SJCRH30 (cell line): ENCODE results near the gene SSTR3. TPM values are rescaled to one million over a fixed set of nuclear protein-coding genes. Genes with fewer than 3 reads are reported as not detected.
"Not testable (repeated sequence)": the region's sequence is repeated elsewhere in the genome, so short reads cannot be mapped to it uniquely, and the experiment has no call there.

ENCODE experiments used
- DNase-seq, 2 experiments: peaks; one replicate each; pipeline ENCODE4 v3.0.0-alpha.2; 2015 to 2020
- H3K27ac ChIP-seq: fragments of 250-450 bp; sonication (Bioruptor Pico); 2 replicates; pipeline ENCODE4 v1.5.1; 2020; ENCODE audit warnings: mild to moderate bottlenecking, moderate library complexity
- H3K27me3 ChIP-seq: fragments of 250-450 bp; sonication (Bioruptor Pico); 2 replicates; pipeline ENCODE4 v1.5.1; 2020; ENCODE audit warnings: mild to moderate bottlenecking, moderate library complexity
- H3K36me3 ChIP-seq: fragments of 250-450 bp; sonication (Bioruptor Pico); 2 replicates; pipeline ENCODE4 v1.5.1; 2020; ENCODE audit warnings: mild to moderate bottlenecking, moderate library complexity
- H3K4me1 ChIP-seq: fragments of 250-450 bp; sonication (Bioruptor Pico); 2 replicates; pipeline ENCODE4 v1.5.1; 2020; ENCODE audit warnings: mild to moderate bottlenecking, moderate library complexity
- H3K4me3 ChIP-seq: fragments of 250-450 bp; sonication (Bioruptor Pico); 2 replicates; pipeline ENCODE4 v1.5.1; 2020; ENCODE audit warnings: mild to moderate bottlenecking, moderate library complexity
- H3K9me3 ChIP-seq: fragments of 250-450 bp; sonication (Bioruptor Pico); replicated peaks from 2 replicates; pipeline ENCODE4 v1.5.1; 2020; ENCODE audit warnings: mild to moderate bottlenecking, moderate library complexity
- total RNA-seq: library from RNA; depleted of rRNA; stranded (reverse); fragments of >200 nt; shearing (Covaris generic); gene quantifications from 2 replicates; pipeline ENCODE4 v1.2.3, GENCODE V29; 2014

Gene SSTR3
- total RNA-seq, 1 experiment from 2014 or later = not detected

DNA sequence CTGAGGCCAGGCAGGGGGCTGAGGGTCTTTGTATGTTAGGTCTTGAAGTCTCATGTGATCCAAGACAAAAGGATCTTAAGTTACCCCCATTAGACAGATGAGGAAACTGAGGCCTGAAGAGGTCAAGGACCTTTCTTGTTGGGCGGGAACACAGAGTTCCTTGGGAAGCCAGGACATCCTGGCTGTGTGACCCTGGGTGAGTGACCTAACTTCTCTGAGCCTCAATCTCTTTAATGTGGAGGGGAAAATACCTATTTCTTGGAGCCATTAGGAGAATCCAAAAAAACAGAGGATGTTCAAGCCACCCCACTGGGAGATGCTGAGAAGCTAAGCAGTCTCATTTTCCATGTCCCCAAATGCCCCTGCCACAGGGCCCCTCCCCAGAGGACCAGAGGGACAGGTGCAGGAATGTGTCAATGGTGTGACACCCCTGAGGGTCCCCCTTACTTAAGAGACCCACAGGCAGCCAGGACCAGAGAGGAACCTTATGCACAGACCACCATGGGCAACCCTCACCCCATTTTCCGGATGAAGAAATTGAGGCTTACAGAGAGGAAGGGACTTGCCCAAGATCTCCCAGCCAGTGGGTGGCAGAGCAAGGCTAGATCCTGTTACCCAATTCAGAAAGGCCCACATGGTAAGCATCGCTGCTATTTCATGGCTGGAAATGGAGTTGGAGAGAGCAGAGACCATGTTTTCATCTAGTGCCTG is 23.8 kb upstream of the SSTR3 start:
- H3K27me3 ChIP-seq = peaks cover 9% of the 10 kb centered on the region; the same call in 1 of the 2 replicates
- no peaks in the 10 kb centered on the region for H3K4me1 ChIP-seq
- H3K4me3 ChIP-seq = no peak overlapping the region
- no peaks in the 10 kb centered on the region for H3K36me3 ChIP-seq
- no peaks in the 10 kb centered on the region for H3K9me3 ChIP-seq
- H3K27ac ChIP-seq = no peak overlapping the region
- no peak for DNase-seq

GRCh38 chr22:37234736-37235711 is 22.7 kb upstream of the SSTR3 start:
- H3K27me3 ChIP-seq = peaks cover 6% of the 10 kb centered on the region; the same call in 1 of the 2 replicates
- H3K4me1 ChIP-seq = no peaks in the 10 kb centered on the region
- H3K36me3 ChIP-seq = no peaks in the 10 kb centered on the region
- no peak overlapping the region for H3K27ac ChIP-seq
- H3K9me3 ChIP-seq = no peaks in the 10 kb centered on the region
- no peak overlapping the region for H3K4me3 ChIP-seq
- no peak for DNase-seq

DNA sequence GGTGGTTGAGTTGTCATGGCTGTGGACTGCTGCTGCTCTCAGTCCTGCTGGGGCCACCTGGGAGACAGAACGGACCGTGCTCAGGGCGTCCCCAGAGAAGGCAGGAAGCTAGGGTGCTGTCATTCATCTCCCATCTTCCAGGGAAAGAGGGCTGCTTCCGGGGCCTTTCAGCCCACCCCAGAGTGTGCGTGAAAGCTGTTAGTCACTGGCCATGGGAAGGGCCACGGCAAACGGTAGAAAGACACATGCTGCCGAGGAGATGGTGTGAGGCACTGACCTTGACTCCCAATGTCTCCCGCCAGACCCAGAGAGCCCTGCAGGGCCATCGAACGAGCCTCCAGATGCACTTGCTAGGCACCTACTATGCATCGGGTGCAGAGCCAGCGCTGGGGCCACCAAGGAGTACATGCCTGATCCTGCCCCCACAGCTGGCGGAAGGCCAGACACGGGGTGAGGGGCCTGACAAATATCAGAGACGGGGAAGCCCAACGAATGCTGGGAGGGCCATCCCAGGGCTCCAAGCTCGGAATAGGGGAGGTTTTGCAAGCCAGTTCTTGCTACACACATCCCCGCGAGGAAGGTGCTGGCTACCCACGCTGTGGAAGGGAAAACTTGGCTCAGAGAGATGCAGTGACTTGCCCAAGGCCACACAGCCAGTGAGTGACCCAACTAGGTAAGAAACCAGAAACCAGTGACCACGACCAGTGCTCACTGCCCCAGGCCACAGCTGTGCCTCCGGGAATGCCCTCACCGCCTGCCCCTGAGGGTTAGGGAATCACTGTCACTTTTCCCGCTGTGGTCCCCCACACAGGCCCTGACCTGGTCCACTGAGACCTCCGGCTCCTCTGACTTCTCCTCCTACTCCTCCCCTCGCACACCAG is 21.7 kb upstream of the SSTR3 start:
- no peak overlapping the region for H3K4me3 ChIP-seq
- H3K36me3 ChIP-seq = no peaks in the 10 kb centered on the region
- no peak for DNase-seq
- H3K27ac ChIP-seq = no peak overlapping the region
- no peaks in the 10 kb centered on the region for H3K9me3 ChIP-seq
- H3K4me1 ChIP-seq = no peaks in the 10 kb centered on the region
- peaks cover 4% of the 10 kb centered on the region; the same call in 1 of the 2 replicates for H3K27me3 ChIP-seq

DNA sequence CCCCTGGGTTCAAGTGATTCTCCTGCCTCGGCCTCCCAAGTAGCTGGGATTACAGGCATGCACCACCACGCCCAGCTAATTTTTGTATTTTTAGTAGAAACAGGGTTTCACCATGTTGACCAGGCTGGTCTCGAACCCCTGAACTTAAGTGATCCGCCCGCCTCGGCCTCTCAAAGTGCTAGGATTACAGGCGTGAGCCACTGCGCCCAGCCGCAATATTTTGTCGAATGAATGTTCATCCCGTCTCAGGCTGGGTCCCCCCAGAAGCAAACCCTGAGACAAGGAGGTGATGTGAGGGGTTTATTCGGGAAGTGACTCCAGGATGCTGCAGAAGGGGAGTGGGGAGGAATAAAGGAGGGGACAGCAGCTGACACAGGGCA is 21.1 kb upstream of the SSTR3 start:
- not testable (repeated sequence) for H3K4me3 ChIP-seq, H3K36me3 ChIP-seq, H3K9me3 ChIP-seq, H3K27me3 ChIP-seq, H3K27ac ChIP-seq, DNase-seq, H3K4me1 ChIP-seq

- no peaks in the 10 kb centered on the region for H3K36me3 ChIP-seq
Measured at GRCh38 chr22:37232140-37232998, 20.1 kb upstream of the SSTR3 start.

GRCh38 chr22:37231406-37232139 is 19.3 kb upstream of the SSTR3 start:
- Histone ChIP-seq H3K4me3 (no peak overlapping the region), H3K27me3 (peaks cover 4% of the 10 kb centered on the region; the same call in 1 of the 2 replicates), H3K9me3 (no peaks in the 10 kb centered on the region), H3K27ac (no peak overlapping the region), H3K36me3 (no peaks in the 10 kb centered on the region), H3K4me1 (no peaks in the 10 kb centered on the region)
- no peak for DNase-seq

More at GRCh38 chr22:37232140-37232998, 20.1 kb upstream of the SSTR3 start:
- H3K27ac ChIP-seq = no peak overlapping the region
- no peaks in the 10 kb centered on the region for H3K4me1 ChIP-seq
- no peak for DNase-seq
- H3K9me3 ChIP-seq = no peaks in the 10 kb centered on the region
- H3K27me3 ChIP-seq = peaks cover 4% of the 10 kb centered on the region; the same call in 1 of the 2 replicates
- H3K4me3 ChIP-seq = no peak overlapping the region

DNA sequence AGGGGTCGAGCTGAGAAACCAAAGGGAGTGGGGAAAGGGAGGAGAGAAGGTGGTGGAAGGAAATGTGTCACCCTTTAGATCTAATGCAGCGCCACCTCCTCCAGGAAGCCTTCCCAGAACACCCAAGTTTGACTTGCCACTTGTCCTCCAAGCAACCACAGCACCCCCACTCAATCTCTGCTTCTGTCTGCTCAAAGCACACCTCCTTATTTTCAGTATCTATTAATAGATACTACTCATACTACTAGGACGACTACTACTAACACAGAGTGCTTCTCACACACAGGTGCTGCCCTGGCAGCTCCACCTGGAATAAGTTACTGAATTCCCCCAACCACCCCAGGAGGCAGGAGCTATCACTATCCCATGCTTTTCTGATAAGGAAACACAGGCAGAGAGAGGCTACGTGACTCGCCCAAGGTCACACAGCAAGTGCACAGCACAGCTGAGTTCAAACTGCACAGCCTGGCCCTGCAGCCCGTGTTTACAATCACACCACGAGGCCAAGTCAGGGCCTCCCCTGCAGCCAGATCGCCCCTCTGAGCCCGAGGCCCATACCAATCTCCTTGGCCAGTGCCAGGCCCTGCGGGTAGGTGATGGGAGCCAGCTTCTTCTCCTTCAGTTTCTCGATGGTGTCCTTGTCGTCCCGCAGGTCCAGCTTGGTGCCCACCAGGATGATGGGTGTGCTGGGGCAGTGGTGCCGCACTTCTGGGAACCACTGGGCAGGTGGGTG is 18.6 kb upstream of the SSTR3 start:
- H3K27me3 ChIP-seq = peaks cover 4% of the 10 kb centered on the region; the same call in 1 of the 2 replicates
- DNase-seq = no peak

DNA sequence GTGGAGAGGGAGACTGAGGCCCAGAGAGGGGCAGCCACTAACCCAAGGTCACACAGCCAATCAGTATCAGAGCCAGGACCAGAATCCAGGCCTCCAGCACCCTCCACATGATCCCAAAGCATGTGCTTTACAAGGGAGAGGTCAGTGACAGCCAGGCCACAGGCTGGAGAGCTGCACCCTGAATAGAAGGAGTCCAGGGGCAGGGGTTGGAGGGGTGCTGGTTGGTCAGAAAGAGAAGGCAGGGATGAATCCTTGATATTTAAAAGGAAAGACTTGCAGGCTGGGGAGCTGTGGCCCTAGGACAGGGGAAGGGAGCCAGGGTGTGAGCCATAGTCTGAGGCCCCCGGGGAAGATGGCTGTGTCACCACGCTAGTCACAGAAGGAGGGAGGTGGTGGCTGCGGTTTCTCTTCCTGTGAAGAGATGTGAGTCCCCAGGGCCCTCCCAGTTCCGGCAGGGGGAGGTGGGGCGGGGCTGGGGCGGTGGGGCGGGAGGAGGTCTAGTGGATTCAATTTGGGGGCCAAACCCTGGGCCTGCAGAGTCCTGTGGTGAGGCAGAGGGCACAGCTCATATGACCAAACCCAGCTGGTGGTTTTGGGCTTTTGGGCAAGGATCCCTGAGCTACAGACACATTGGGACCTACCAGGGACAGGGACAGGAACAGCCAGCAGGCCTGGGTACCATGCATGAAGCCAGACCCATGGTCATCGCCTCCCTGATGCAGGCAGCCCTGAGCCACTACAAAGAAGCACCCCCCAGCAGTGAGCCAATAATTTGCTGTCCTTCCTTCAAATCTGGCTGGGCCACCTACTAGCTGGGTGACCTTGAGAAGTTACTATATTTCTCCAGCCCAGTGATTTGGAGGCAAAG is 17.8 kb upstream of the SSTR3 start:
- Histone ChIP-seq H3K27me3 (0 out of 2 replicates have a peak, but pooled peaks cover 4% of the 10 kb centered on the region), H3K4me3 (no peak overlapping the region), H3K4me1 (no peaks in the 10 kb centered on the region), H3K9me3 (no peaks in the 10 kb centered on the region), H3K27ac (no peak overlapping the region), H3K36me3 (no peaks in the 10 kb centered on the region)
- peak in 1 of 2 experiments; percentile 9 for DNase-seq

More for the DNA sequence above, 18.6 kb upstream of the SSTR3 start:
- Histone ChIP-seq H3K9me3 (no peaks in the 10 kb centered on the region), H3K27ac (no peak overlapping the region), H3K4me1 (no peaks in the 10 kb centered on the region), H3K4me3 (no peak overlapping the region), H3K36me3 (no peaks in the 10 kb centered on the region)

GRCh38 chr22:37229012-37229804 is 16.9 kb upstream of the SSTR3 start:
- H3K36me3 ChIP-seq = no peaks in the 10 kb centered on the region
- DNase-seq = no peak
- no peaks in the 10 kb centered on the region for H3K4me1 ChIP-seq
- no peaks in the 10 kb centered on the region for H3K9me3 ChIP-seq
- no peak overlapping the region for H3K4me3 ChIP-seq
- no peak overlapping the region for H3K27ac ChIP-seq
- H3K27me3 ChIP-seq = 0 out of 2 replicates have a peak, but pooled peaks cover 4% of the 10 kb centered on the region

- H3K36me3 ChIP-seq = no peaks in the 10 kb centered on the region
- no peaks in the 10 kb centered on the region for H3K4me1 ChIP-seq
- H3K27me3 ChIP-seq = 0 out of 2 replicates have a peak, but pooled peaks cover 2% of the 10 kb centered on the region
- no peaks in the 10 kb centered on the region for H3K9me3 ChIP-seq
- no peak overlapping the region for H3K27ac ChIP-seq
- no peak overlapping the region for H3K4me3 ChIP-seq
- no peak for DNase-seq
Measured at GRCh38 chr22:37228106-37229011, 16.1 kb upstream of the SSTR3 start.
